ENCODE data around the gene FAM13A.

The FAM13A gene

GRCh38 chr4:88828842-88829571, 228.0 kb downstream of the FAM13A start:
- no peak for DNase-seq

- DNase-seq: no peak
These were observed 229.5 kb downstream of the FAM13A start for GRCh38 chr4:88827442-88827841.

DNA sequence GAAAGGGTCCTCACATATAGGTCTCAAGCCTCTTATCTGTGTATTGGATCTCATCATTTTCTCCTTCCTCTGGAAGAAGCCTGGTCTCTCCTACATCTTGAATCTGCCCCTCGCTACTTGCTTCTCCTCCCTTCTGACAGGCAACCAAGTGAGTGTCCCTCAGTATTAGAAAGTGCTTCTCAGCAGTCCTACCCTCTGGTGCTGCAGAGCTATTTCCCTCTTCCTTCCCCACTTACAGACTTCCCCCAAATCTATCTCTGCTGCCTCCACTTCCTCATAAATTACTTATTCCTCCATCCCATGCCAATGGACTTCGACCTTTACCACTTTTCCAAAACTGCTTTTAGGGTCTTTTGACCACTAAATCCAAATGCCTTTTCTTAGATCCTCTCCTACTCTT, 230.2 kb downstream of the FAM13A start:
- no peak for DNase-seq

GRCh38 chr4:88825931-88826330, 231.1 kb downstream of the FAM13A start:
- no peak for DNase-seq

GRCh38 chr4:88823058-88823919, 233.7 kb downstream of the FAM13A start:
- DNase-seq: peak; percentile 92

DNA sequence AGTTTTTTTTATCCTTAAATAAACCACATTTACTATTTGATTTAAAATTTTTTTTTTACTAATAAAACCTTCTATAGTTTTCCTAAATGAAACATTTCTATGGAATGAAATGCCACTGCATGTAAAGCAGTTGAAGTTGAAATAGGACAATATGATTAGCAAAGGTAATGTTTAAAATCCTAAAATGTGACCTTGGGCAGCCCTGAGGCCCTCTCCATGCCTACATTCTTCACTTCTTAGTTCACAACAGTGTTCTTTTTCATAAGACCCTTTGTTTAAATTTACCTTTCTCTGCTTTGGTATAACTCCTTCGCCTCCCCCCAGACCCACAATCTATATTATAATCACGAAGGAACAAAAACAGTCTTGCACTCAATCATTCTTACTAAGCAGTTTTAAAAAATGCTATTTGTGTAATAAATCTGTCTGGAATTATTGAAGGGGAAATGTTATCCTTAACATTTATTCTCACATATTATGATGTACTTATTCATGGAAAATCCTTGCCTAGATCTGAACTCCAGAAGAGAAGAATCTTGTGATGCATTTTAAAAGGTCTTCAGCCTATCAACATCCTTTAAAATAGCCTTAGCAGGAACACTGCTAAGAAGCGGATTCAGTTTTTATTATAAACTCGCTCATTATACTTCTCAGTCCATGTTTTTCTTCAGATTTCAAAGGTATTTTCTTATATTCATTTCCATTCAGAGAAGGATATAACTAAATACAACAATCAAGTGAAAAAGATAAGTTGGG, 234.8 kb downstream of the FAM13A start:
- no peak for DNase-seq

DNA sequence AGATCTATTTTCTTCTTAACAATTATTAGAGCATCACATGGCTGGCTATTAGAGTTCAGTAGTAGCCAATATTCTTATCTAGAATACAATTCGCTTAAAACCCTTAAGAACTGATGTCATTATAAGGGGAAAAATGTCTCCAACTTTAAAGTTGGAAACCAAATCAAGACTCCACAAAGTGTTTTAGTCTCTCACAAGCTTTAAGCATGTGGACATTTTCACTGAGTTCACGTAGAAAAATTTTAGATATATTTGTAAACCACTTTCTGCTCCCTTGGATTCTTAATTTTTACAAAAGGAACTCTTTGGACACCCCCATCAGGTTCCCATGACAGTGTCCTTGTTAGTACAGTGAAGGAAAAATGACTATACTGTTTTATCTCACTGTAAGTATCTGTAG, 235.5 kb downstream of the FAM13A start:
- no peak for DNase-seq

DNA sequence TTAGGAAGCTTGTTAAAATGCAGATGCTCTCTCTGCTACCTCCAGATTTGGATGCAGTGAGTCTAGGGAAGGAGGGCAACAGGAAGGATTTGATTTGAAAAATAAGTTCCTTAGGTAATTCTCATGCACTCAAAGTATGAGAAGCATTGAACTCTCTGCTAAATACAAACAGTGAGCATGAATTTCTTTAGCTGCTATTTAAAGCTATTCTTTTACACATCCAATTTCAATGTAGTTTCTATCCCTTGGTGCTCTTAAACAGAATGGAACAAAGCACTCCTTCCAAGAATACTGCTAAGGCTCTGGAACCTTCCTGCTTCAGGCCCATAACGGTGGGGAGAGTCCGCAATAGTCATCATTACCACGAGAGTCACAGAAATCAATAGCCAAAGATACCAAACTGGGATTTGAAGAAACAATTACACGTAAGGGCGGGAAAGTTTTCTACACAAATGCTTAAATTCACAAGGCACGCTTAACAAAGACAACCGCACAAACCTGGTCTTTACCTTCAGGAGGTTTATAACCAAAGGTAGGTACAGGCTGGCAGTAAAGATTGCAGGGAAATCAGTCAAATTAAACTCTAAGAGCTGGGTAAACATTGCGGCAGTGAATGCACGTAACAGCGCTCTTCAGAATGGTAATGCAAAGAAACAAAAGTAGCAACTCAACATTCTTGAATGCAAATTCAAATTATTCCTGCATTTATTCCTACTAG, 236.1 kb downstream of the FAM13A start:
- DNase-seq: no peak

DNA sequence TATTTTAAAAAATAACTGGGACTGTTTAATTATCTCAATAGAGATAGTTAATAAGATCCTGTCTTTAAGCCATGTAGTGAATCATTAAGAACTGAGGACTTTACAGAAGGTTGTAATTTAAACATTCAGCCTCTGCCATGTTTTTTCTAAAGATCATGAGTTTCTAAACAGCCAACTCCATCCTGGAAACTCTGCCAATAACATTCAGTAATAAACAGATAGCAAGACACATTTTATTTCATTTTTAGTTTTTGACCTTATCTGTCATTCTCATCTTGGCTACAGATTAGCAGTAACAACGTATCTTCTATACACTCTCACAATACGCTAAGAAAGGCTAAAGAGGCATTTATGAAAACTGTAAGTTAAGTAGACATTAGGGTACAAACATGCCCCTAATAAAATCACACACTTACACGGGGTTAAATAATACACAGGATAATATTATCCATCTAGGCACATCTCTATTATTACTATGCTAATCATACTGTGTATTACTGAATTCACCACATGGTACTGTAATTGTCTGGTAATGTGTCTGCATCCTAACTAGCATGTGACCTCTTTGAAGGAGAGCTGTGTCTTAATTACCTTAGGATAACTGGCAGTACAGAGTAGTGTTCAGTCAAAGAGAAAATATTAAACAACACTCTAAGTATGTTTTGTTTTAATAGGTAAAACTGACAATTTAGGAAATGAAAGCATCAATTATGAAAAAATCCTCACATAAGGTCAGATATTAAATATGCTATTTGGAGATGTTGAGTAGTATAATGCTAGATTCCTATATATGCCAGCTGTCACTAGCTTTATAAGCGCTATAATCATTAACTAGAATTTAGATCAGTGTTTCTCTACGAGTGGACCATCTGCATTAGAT, 236.9 kb downstream of the FAM13A start:
- DNase-seq: no peak

DNA sequence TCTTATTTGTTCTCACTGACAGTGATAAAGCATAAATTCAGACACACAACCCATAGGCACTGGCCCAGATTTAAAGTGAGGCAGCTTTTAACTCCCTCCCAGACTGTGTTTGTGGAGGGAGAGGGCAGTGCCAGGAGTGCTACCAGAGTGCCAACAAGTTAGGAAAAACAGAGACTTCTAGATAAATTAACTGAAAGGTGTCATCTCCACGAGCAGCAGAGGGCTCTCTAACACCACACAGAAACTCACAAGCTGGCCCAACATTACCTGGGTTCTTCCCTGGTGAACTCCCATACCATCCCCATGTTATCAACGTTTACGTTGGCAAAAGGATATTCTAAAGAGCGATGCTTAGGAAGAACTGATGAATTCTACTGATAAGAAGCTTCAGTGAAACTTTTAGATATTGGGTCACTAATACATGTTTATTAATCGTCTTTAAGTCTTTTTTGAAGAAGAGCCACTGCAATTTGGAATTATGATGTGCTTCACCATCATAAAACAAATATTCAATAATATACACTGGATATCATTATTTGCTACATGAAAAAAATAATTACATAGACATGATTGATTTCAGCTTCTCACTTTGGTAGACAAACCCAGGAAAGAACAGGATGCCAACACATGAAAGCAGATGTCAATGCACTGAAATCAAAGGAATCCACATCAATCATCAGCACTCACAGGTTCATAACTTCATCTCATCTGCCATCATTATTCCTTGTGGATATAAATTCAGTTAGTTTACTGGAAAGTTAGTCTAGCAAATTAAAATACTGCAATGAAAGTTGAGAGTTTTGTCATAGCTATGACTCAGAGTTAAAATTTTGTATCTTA, 238.1 kb downstream of the FAM13A start:
- DNase-seq: peak; percentile 58

DNA sequence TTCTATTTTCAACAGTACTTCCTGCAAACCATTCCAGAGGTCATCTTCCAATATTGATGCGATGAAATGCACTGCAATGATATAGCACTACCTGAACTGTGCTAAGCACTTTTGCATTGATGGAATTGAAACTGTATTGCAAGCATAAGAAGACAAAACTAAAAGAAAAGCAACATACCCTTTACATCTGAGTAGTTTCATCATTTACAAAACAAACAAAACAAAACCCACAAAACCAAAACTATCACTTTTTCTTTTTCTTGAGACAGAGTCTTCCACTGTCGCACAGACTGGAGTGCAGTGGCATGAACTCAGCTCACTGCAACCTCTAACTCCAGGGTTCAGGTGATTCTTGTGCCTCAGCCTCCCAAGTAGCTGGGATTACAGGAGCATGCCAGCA, 239.2 kb downstream of the FAM13A start:
- DNase-seq: no peak

GRCh38 chr4:88816360-88816759, 240.6 kb downstream of the FAM13A start:
- no peak for DNase-seq

DNA sequence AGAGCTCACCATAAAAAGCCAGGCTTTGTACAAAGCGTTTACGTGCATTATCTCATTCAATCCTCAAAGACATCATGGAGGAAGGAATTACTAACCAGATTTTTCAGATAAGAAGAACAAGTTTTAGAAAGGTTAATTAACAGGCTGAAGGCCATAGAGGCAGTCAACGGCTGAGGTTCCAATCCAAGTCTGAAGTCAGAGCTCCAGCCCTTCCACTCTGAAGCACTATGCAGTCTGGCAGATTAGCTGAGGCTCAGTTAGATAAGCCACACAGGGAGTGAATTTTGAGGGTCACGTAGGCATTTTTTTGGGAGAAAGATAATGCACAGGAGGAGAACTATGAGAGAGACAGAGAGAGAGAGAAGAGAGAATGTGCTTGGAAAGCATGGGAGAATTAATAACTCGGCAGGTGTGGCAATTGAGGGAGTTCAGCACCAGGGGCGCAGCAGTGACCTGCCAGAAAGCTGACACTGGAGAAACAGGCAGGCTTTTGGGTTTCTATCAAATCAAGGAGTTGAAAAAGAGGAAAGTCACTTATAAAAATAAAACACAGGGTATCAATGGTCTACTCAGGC, 242.9 kb downstream of the FAM13A start:
- DNase-seq: no peak

DNA sequence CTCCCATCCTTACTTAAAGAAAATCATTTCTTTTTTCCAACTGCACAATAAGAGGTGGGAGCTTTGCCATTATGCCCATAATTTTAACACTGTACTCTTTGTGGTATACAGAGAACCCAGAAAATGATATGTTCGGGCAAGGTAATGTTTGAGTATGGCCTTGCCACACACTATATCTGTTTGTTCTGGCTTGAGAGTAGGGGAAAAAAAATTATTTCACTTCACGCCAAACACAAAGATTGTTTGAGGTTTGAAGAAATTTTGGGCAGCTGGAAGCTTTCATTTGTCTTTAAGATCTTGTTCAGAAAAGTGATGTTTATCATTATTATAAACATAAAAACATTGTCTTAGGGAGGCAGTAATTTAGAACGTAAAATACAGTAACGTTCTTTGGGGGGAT, 244.0 kb downstream of the FAM13A start:
- DNase-seq: no peak

DNA sequence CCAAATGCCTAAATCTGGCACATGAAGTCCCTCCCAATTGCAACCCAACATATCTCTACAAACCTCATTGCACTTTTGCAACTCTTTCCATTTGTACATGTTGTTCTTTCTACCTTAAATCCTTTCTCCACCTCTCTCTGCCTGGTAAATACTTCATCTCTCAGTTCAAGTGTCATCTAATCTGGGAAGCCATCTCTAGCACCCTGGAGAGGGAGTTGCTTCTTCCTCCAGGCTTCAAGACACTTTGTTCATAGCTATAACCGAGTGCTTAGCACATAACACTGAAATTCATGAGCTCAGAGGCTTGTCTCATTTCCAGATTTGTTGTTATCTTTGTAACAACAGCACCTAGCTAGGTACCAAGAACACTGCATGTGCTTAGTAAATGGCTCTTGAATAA, 244.6 kb downstream of the FAM13A start:
- DNase-seq: no peak

DNA sequence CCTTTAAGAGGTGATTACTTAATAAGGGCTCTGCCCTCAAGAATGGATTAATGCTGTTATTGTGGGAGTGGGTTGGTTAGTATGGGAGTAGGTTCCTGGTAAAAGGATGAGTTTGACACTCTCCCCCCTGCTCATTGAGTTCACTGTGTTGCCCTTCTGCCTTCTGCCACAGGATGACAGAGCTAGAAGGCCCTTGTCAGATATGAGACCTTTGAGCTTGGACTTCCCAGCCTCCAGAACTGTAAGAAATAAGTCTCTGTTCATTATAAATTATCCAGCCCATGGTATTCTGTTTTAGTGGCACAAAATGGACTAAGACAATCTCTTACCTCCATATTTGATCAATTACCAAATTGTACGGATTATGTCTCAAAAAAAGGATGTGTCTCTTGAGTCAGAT, 245.1 kb downstream of the FAM13A start:
- DNase-seq: no peak

DNA sequence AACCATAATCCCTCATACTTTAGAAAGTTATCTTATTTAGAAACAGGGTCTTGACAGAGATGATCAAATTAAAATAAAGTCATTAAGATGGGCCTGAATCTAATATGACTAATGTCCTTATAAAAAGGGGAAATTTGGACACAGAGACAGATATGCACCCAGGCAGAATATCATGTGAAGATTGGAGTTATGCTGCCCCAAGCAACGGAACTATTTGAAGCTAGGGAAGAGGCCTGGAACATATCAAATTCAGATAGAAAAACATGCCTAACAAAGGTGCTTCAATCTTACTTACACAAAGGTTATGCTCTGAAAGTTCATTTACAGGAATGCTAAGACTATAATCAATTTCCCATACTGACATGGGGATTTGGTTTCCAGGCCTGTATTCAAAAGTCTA, 246.7 kb downstream of the FAM13A start:
- DNase-seq: no peak

- no peak for DNase-seq
These were observed 247.3 kb downstream of the FAM13A start for GRCh38 chr4:88809576-88810219.

DNA sequence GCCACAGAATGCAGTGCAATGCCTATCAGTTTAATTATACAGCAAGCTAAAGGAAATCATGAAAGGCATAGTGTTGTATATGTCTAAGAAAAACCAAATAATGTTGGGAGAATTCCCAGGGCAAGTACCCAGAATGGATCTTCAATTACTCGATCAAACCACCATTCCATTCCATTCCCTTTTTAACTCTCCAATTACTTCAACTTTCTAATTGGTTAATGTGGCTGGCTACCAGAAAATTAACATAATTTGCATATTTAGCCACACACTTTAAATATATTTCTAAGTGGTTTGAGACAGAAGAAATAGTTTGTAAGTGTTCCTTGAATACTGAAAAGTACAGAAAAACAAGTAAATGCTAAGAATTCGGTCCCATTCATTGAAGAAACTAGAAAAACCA, 247.9 kb downstream of the FAM13A start:
- DNase-seq: no peak

DNA sequence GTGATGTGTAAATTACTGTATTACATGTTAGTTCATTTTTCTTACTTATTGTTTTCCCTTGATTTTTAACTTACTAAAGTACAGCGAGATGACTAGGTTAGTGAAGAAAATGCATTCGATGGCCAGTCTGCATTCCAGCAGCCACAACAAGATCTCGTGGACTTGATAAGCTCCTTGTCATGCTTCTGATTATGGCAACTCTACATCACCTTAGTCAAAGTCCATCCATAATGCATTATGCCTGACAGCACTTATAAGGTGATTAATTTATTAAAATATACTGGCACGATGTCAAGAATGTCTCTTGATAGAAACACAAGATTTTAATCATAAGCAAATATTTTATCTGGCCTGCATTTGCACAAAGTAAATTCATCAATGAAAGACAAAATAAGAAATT, 249.5 kb downstream of the FAM13A start:
- DNase-seq: no peak
